Natural killer cell treated with Interleukin-12 subunit alpha and Interleukin-12 subunit beta and Interleukin-15 and Interleukin-18, amount 100 ng/mL, for 72 hours (primary cell): ENCODE data around the gene ZFAND5. TPM values are rescaled to one million over a fixed set of nuclear protein-coding genes. Genes with fewer than 3 reads are reported as not detected.

Source experiments
- total RNA-seq, 2 donors: library from RNA; stranded (reverse); gene quantifications; one replicate each; pipeline ENCODE4 v1.2.3, GENCODE V29; 2022

Gene ZFAND5
- total RNA-seq, 2 donors from 2014 or later = 102 to 115 TPM

Other genes with a start within 250 kb of the ZFAND5 start
- not detected for gene GDA, start 215.8 kb downstream of the ZFAND5 start, total RNA-seq
- not detected for gene TMC1, start 156.4 kb upstream of the ZFAND5 start, total RNA-seq